ENCODE data around the gene ABCC1. TPM values are rescaled to one million over a fixed set of nuclear protein-coding genes. Genes with fewer than 3 reads are reported as not detected.

Gene ABCC1
- total and polyA plus RNA-seq, 2 of the 8 experiments (the other 6 are each of a cell fraction or from before 2014, with no cell fraction given) = 42.6 to 66.8 TPM

DNA sequence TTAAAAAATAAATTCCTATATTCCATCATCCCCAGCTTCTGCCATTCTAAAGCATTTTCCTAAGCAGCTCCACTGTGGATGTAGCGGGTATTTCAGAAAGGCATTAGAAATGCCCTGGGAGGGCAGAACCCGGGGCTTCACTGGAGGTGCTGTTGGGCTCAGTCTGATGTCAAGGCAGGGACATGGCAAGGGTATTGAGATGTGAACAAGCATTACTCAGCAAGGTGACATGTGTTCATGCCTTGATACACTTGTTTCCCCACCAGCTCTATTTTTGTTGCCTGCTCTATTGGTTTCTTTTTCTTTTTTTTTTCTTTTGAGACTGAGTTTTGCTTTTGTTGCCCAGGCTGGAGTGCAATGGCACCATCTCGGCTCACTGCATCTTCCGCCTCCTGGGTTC is 35.7 kb downstream of the ABCC1 start:
- 100% methylated on average over 2 of the region's 4 CpGs; no CpG with 5 or more reads in 1 of the 2 experiments for WGBS, 2 experiments (ENCODE audit: extremely low coverage in 1 of 2, insufficient coverage in 1 of 2, insufficient read length in 1 of 2, insufficient replicate concordance in 2 of 2, low coverage in 1 of 2, low lambda C conversion rate in 2 of 2, missing lambda C conversion rate in 1 of 2)
- Histone ChIP-seq H3K56ac (replicated peaks; ENCODE audit: insufficient read length, low read depth, low read length) (no peak overlapping the region), H2BK120ac (replicated peaks; ENCODE audit: low read depth, low read length) (no peak overlapping the region), H2BK15ac (ENCODE audit: low read length) (no peak overlapping the region), H2BK20ac (ENCODE audit: low read length) (no peak overlapping the region), H4K5ac (ENCODE audit: insufficient read length, low read depth, low read length) (no peak overlapping the region), H2AFZ (ENCODE audit: low read length) (no peak overlapping the region), H3K9me3 (ENCODE audit: insufficient read depth in 2 of 2, low read depth in 1 of 2, low read length in 1 of 2) (peaks cover 15 to 22% of the 10 kb centered on the region in 2 experiments), H2BK5ac (ENCODE audit: low read depth, low read length) (no peak overlapping the region), H3K27ac (ENCODE audit: low read depth, low read length) (no peak overlapping the region), H4K91ac (replicated peaks; ENCODE audit: insufficient read length, low read length) (no peak overlapping the region), H3K18ac (ENCODE audit: extremely low read depth, low read length) (no peak overlapping the region), H3K36me3 (ENCODE audit: control insufficient read depth in 2 of 4, insufficient read depth in 4 of 4, low read length in 3 of 4) (peaks cover 0 to 12% (median 2%) of the 10 kb centered on the region in 4 experiments; a peak in 3 of 8 replicates), H3K4me2 (ENCODE audit: insufficient read depth in 1 of 2, low read depth in 2 of 2, low read length in 2 of 2) (no peak overlapping the region), H3K79me1 (ENCODE audit: low read depth, low read length) (peaks cover 14% of the 10 kb centered on the region; the same call in 1 of the 2 replicates), H3K4me3 (ENCODE audit: extremely low read depth in 1 of 4, insufficient read depth in 2 of 4, low read depth in 3 of 4, low read length in 4 of 4) (no peak overlapping the region), H3K23me2 (ENCODE audit: low read depth, low read length) (no peaks in the 10 kb centered on the region), H3K23ac (ENCODE audit: insufficient read length) (no peak overlapping the region), H3K4me1 (replicated peaks in 1 of 4; ENCODE audit: control insufficient read depth in 3 of 4, insufficient read depth in 4 of 4, low read length in 3 of 4) (peaks cover 7 to 22% (median 9%) of the 10 kb centered on the region in 4 experiments), H3K14ac (ENCODE audit: insufficient read length) (no peak overlapping the region), H3K79me2 (ENCODE audit: control insufficient read depth in 1 of 2, insufficient read depth in 2 of 2, low read length in 2 of 2) (peaks cover 2 to 88% of the 10 kb centered on the region in 2 experiments; a peak in 2 of 4 replicates), H4K20me1 (replicated peaks in 1 of 2; ENCODE audit: control insufficient read depth in 1 of 2, insufficient read depth in 2 of 2, low read length in 2 of 2) (peaks cover 19 to 28% of the 10 kb centered on the region in 2 experiments), H3K4ac (replicated peaks; ENCODE audit: insufficient read length, low read depth, low read length) (no peak overlapping the region), H3K9ac (replicated peaks in 1 of 4; ENCODE audit: extremely low read depth in 1 of 4, low read depth in 3 of 4, low read length in 3 of 4) (no peak overlapping the region), H2AK5ac (ENCODE audit: low read depth, low read length) (no peak overlapping the region), H3K27me3 (replicated peaks in 1 of 4; ENCODE audit: control insufficient read depth in 3 of 4, extremely low read depth in 1 of 4, insufficient read depth in 3 of 4, low read length in 3 of 4) (no peaks in the 10 kb centered on the region), H4K8ac (ENCODE audit: extremely low read depth, insufficient read depth, low read length) (no peak overlapping the region), H2BK12ac (ENCODE audit: low read depth, low read length) (no peak overlapping the region)
- CTCF ChIA-PET (ENCODE audit: partially characterized antibody) = interaction anchor here (1.5 kb wide), 1 partner anchor 10 kb away, joined by 4 read pairs; no protein-coding TSS in a partner anchor
- POLR2A ChIA-PET (ENCODE audit: partially characterized antibody) = interaction anchor here (0.6 kb wide), 2 partner anchors 19 to 28 kb away, joined by 3 read pairs; no protein-coding TSS in a partner anchor
- DNase-seq (ENCODE audit: low read depth in 1 of 2, low spot score in 2 of 2) = no peak
- no peak for FAIRE-seq
- TF ChIP-seq SAP30 (IDR thresholded peaks at IDR 0.05; ENCODE audit: insufficient read depth, insufficient replicate concordance, low read length) (no peak), SIX5 (IDR thresholded peaks at IDR 0.05; ENCODE audit: low read depth, low read length) (no peak), RAD21 (IDR thresholded peaks at IDR 0.05 in 1 of 2, conservative IDR thresholded peaks at IDR 0.05 in 1 of 2; ENCODE audit: low read depth in 2 of 2, low read length in 2 of 2) (no peak), CHD2 (IDR thresholded peaks at IDR 0.05; ENCODE audit: low read length) (no peak), CTBP2 (IDR thresholded peaks at IDR 0.05; ENCODE audit: borderline replicate concordance, insufficient read depth, insufficient read length, low read length) (no peak), YY1 (IDR thresholded peaks at IDR 0.05; ENCODE audit: low read depth, low read length) (no peak), RXRA (IDR thresholded peaks at IDR 0.05; ENCODE audit: insufficient read depth, low read depth, low read length) (no peak), BRCA1 (IDR thresholded peaks at IDR 0.05; ENCODE audit: low read depth, low read length) (no peak), TCF12 (IDR thresholded peaks at IDR 0.05; ENCODE audit: low read depth, low read length) (no peak), ZNF274 (IDR thresholded peaks at IDR 0.05; ENCODE audit: borderline replicate concordance, extremely low read depth, low read length) (no peak), NRF1 (IDR thresholded peaks at IDR 0.05; ENCODE audit: low read depth, low read length) (no peak), CBX8 (IDR thresholded peaks at IDR 0.05; ENCODE audit: borderline replicate concordance, low read depth, low read length) (no peak), HDAC6 (IDR thresholded peaks at IDR 0.05; ENCODE audit: low read depth, low read length) (no peak), SIN3A (conservative IDR thresholded peaks at IDR 0.05 in 1 of 2, IDR thresholded peaks at IDR 0.05 in 1 of 2; ENCODE audit: low read depth in 1 of 2, low read length in 2 of 2) (no peak)
